ENCODE measurements around the gene SCN9A.
A peak's percentile ranks its signal among the peaks of the same experiment; 100 is the strongest.
"Not testable (repeated sequence)": the region's sequence is repeated elsewhere in the genome, so short reads cannot be mapped to it uniquely, and the experiment has no call there.

SCN9A gene

DNA sequence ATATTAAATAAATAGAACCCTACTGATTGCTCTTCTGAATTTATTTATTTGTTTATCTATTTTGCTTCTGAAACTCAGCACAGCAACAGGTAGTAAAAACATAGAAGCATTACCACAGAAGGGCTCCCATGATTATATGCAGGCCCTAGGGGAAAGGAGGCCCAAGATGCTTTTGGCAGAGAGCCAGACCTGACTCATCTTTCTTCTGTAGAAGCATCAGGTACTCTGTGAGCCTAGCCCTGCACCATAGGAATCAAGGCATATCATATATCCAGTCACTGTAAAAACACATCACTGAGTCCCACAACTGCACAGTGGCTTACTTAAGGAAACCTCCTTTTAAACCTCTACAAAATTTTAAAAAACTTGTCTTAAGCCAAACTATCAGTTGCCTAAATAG lies 1.8 kb downstream of the SCN9A start:
- DNase-seq, result peak; percentile 72

DNA sequence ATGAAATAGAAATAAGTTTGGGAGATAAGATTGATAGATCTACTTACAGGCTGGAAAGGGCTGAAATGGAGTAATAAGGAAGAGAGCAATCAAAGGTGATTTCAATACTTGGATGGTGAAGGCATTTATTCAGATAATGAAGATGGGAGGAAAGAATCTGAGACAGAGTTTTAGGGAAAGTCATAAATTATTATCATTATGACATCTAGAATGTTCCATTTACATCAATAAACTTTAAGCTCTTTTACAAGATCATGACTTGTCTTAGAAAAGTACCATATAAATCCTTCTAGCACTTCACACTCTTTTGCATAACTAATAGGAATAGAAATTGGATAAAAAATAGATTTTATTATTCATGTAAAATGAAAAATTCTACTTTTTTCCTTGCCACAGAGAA lies 2.2 kb downstream of the SCN9A start:
- DNase-seq, result no peak

DNA sequence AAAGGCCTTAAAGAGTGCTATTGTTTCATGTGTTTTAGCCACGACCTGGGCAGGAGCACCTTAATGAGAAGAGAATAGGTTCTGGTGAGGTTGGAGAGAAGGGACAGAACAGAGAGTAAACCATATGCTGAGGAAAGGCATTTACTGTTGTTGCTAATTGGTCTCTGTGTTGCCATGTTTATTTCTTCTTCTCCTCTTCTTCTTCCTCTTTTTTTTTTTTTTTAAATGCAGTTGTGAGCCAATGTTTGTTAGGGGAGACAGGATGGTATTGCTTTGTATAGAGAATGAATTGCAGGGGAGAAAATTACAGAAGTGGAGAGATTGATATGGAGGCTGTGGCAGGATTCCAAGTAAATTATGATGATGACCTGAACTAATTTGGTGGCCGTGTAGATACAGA lies 2.6 kb downstream of the SCN9A start:
- DNase-seq, result no peak

DNA sequence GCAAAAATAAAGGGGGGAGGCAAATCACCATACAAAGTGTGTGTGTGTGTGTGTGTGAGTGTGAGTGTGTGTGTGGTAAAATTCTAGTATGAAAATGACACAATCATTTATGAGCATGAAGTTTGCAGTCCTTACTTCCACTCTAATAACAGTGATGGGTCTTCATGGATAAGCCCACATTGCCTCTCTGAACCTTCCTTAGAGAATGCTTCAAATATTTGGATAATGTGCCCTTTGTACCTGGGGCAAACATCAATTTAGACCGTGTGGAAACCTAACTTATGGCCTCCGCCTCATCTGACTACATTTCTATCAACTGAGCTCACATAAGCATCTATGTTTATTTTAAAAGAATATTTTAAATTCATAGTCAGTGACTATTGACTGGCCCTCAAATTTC lies 3.7 kb downstream of the SCN9A start:
- peak; percentile 27 for DNase-seq

DNA sequence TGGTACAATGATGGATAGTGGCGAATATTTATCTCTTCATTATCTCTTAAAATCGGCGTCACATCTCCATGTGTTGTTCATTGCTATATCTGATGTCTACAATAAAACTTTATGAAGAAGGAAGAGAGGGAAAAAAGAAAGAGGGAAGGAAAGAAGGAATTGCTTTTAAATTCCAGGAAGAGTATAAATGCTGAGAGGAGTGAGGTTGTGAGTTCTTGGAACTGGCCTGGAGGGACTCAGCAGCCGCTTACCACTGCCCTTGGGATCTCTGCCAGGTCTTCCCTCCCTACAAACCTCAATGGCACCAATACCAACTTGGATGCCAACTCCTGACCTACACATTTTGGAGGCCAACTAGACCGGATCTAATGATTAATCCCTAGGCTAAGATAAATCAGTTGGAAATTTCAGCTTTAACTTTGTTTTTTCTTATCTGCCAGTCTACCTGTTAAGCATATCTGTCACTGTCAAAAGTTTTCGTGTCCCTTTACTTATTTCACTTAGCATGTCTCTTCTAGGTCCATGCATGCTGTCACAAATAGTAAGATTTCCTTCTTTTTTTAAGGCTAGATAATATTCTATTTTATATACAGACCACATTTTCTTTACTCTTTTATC lies 9.8 kb downstream of the SCN9A start:
- no peak for DNase-seq

DNA sequence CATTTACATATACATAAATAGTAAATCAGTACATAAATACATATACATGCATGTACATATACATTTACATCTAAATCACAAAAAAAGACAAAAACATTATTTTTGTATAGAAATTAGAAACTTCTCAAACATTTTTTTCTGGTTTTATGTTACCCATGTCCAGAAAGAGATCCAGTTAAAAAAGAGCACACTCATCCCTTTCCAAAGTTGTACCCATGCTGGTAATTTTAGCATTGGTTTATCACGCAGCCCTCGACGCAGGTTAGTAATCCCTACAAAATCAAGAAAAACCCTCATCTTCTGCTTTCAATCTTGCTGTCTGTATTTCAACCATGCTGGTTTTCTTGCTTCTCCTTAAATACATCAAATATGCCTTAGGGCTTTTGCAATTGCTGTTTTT lies 10.5 kb downstream of the SCN9A start:
- no peak for DNase-seq

DNA sequence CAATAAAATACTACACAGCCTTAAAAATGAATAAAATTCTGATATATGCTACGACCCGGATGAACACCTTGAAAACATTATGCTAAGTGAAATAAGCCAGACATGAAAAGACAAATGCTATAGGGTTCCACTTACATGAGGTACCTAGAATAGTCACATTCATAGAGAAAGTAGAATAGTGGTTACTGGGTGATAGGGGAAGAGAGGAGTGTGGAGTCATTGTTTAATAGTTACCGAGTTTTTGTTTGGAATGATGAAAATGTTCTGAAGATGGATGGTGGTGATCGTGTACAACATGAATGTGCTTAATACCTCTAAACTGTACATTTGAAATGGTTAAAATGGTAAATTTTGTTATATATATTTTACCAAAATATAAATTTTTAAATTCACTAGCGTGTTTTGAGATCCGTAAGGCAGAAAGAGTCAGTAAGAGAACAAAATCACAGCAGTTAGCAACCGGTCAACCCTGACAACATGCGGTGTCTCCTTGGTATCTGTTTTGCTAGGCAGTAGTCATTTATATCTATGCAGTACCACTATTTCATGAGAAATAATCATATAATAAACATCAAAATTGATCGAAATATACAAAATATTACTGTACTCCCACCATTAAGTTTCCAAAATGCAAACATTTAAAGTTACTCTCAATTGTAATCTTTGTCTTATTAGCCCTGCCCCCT lies 11.1 kb downstream of the SCN9A start:
- no peak for DNase-seq

DNA sequence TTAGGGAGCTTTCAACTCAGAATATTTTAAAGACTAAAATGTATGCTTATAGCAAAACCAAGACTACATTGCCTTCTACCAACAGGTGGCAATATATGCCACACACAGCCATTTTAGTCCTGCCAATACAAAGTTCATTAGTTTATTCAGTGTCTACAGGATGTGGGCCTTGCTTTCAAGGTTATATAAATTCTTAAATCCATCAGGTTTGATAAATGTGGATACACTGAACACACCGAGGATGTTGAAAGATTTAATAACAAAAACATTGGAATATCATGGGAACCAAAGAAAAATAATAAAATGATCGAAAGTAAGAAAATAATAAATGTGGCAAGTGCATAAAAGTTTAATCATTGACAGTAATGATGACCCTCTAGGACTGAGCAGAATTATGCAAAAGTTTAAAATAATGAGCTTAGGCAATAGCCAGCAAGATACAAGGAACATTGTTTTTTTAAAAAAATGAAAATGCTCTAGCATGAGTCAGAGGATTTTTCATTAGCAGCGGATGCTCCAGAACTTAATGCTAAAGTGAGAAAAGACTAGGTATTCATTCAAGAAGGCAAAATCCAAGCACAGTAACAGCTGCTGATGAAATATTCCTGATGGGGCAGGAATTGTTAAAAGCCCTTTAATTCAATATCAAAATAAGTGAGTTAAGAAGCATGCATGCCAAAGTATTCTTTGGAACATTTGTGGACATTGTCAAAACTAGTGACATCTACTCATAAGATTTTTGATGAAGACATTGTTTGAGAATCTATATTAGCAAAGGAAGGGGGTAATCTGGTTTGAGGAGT lies 14.2 kb downstream of the SCN9A start:
- peak; percentile 39 for DNase-seq

DNA sequence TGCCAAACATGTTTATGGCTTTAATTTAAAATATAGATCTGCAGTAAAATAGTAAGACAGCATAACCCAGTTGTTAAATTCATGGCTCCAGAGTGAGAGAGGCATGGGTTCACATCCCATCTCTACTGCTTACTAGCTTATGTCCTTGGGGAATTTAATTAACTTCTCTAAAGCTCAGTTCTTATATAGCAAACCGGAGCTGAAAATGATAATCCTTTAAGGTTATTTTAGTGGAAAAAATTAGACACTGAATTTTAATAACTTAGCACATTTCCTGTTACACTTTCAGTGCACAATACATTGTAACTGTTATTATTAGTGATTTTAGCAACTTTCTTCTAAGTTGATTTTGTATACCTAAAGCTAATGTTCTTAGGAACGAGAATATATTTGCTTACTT lies 14.8 kb downstream of the SCN9A start:
- DNase-seq, result no peak

DNA sequence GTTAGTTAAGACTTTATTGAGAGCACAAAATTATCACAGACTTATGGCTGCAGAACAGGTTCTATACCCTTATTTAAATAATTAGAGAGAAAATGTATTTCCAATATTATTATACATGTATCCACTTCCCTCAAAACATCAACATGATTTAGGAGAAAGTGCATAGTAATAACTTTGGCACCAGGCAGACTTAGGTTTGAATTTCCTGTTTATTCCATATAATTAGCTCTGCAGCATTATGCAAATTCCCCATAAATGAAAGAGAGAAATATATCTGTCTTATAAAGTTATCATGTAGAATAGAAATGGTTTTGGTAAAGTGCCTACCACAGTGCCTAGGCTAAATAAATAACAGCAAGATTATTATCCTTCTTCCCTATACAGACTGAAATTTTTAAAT lies 15.3 kb downstream of the SCN9A start:
- DNase-seq, result no peak

DNA sequence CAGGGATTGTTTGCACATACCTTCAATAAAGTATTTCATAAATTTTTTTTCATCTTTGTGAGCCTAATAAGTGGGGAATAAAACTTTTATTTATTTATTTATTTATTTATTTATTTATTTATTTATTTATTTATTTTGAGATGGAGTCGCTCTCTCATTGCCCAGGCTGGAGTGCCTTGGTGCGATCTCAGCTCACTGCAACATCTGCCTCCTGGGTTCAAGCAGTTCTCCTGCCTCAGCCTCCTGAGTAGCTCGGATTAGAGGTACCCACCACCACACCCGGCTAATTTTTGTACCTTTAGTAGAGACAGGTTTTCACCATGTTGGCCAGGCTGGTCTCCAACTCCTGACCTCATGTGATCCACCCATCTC lies 17.8 kb downstream of the SCN9A start:
- not testable (repeated sequence) for DNase-seq

DNA sequence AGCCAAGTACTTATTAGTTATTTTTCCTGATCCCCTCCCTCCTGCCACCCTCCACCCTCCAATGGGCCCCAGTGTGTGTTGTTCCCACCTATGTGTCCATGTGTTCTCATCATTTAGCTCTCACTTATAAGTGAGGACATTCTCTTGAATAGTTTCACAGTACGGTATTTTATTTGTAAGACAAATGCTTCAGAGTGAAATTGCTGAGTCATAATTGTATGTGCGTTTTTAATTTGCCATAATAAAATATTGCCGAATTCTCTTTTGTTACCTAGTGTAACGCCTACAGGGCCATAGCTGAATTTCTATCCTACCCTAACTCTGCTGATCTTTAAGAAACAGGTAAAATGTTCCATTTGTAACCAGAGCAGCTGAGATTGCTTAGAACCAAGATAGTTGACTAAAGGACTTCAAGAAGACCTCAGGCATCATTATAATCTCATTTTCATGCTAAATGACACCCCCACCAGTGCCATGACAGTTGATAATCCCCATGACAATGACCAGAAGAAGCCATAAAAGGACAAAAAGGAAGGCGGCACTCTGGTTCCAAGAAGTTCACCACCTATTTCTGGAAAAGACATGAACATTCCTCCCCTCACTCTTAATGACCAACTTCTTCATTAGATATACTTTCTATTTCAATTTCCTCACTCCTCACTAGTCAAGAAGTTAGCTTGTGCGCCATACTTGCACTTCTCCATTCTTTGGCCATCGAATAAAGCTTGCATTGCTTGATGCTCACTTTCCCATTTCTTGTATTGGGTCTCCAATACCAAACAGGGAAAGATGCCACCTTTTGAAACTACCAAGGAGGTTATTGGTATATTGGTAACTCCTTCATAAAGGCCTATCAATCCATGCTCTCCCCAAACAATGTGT lies 18.4 kb downstream of the SCN9A start:
- DNase-seq, result no peak

DNA sequence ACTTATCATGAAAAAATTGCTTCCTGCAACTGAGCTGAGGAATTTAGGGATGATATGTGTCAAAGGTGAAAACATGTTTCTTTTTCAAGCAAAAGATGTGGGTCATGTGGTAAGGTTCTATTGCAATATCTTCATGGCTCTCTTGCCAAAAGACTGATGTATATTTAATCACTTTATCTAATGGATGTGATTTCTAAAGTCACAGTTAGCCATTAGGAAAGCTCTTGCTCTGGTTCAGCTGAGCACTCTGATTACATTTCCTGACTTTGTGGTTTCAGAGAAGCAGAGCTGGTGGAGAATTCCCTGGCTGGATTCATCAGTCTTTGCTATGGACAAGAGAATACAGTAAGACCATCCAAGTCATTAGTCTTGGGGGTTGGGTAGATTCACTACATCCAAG lies 24.4 kb downstream of the SCN9A start:
- peak; percentile 41 for DNase-seq

DNA sequence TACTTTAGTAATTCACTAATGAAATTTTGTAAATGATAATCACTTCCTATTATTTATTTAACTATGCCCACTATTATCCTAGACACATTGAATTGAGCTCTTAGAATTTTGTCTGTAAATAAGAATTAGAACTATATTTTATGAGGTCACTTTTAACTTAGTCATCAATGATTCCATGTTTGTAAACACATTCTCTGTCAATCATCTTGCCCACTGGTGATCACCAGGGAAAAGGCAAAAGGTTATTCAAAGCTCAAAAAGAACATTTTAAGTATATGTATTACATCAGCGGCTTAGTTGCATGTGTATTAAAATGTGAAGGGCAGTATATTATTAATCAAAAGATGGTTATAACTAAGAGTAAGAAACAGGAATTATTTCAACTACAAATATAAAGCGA lies 25.2 kb downstream of the SCN9A start:
- DNase-seq, result no peak

DNA sequence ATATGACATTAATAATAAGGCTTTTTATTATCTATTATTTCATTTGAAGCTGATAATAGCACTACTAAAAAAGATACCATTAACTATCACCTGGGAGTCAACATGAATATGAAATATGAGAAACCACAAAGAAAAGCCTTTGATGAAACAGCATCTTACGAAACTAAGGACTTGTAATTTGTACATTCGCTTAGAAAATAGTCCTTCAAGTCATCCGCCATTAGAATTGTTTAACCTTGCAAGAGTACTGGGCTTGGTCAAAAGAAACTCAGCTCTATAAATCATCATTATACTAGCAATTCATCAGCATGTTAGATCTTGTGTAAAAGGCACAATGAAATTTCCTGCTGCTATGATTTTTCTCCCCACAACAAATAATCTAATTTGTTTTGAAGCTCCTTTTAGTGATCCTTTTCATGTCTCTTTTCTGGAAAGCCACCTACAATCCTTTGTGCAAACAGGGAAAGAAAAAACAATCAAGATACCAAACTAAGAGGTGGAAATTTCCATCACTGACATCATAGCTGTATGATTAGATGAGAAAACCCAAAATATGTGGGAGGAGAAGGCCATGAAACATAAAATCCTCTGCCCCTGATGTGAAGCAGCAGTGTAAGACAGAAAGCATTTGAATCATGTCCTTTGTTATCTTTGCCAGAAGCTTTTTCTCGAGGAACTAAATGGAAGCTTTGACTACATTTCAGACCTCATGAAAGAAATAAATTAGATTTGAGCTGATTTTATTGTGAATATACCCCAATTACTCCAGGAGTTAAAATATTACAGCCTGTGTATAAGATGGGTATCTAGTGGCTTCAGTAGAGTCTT lies 31.2 kb downstream of the SCN9A start:
- peak; percentile 55 for DNase-seq

DNA sequence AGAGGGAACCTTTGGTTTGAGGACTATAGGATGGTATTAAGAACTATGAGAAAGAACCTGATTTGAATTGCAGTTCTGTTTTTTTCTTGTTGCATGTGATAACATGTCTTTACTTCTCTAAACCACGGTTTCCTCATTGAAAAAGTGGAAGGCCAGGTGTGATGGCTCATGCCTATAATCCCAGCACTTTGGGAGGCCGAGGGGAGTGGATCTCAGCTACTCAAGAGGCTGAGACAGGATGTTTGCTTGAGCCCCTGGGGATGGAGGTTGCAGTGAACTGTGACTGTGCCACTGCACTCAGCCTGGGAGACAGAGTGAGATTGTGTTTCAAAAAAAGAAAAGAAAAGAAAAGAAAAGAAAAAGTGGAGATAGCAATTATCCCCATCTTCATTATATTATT lies 32.3 kb downstream of the SCN9A start:
- no peak for DNase-seq

DNA sequence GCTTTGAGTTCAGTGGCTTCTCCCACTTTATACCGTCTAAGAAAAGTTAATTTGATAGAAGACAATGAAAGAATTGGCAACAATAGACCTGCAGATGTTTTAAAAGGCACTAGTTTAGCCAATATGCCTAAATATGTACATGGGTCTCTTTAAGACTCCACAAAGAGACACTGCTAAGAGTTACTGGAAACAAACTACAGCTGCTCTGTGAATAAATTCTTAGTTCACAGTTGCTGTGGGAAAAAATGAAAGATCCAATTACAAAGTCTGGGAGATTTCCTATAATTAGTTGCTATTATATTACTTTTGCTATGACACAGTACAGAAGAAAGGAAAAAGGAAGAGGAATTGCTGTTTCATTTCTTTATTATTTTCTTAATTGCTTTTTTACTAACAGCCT lies 34.3 kb downstream of the SCN9A start:
- no peak for DNase-seq

DNA sequence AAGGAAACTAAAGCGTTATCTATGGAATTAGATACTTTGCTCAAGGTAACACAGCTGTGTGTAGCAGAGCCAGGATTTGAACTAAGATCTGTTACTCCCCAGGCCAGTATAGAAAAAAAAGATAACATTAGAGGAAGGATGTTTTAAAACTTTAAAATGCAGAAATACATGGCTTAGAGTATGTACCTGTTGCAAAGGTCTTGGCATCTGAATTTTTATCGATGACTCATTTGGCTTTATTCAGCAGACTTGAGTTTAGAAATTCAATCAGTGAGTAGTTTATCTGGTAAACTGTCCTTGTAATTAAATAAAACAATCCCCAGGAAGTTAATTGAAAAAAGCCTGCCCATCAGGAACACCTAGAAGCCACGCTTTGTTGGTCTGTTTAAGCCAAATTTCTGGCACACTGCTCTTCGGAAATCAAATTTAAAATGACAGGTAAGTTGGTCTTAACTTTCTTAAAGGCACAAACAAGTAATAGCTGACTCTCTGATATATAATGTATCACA lies 36.9 kb downstream of the SCN9A start:
- no peak for DNase-seq

DNA sequence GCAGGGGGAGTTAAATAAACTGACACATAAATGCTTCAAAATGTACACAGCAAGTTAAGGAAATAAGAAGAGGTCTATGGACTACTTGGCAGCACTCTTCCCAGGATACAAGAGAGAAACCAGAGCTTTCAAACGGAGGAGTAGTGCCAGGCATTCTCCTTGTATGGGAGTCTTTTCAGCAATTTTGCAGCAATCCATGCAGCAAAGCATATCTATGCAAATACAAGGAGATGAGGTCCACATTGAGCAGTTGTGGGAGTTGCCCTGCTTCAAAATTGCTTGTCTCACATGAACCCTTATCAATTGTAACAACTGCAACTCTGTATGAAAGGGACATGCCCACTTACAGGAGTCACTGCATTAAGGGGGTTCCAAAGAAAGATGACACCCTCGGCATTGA lies 37.8 kb downstream of the SCN9A start:
- DNase-seq, result no peak

DNA sequence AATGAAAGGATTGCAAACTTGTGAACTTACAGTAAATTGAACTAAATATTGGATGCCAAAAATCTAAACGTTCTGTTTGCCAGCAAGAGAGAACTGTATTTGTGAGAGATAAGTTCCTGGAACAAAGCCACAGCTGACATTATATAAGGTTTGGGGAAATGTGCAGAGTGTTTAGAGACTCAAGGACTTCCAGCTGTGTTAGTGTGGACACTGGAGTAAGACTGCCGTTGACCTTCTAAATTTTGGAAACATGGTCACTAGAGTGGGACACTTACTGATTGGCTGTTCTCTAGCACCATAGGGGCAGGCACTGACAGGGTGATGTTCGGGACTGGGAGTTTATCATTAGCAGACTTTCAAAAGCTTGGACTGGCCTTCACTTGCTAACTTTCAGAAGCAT lies 40.5 kb downstream of the SCN9A start:
- DNase-seq, result no peak

DNA sequence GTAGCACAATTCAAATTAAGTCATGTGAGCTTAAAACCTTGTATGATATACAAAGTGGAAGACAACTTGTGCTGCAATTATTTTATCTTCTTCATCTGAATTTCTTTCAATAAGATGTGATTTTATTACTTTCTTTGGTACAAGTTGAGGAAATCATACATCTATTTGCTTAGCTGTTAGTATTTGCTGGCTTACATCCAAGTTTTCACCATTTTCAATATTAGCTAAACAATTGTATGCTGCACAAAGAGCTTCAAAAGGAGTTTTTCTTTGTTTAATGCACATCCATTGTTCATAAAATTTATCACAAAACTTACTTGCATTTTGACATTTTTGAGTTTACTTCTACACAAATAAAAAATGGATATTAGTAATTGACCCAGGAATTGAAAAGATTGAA lies 40.9 kb downstream of the SCN9A start:
- DNase-seq, result no peak

DNA sequence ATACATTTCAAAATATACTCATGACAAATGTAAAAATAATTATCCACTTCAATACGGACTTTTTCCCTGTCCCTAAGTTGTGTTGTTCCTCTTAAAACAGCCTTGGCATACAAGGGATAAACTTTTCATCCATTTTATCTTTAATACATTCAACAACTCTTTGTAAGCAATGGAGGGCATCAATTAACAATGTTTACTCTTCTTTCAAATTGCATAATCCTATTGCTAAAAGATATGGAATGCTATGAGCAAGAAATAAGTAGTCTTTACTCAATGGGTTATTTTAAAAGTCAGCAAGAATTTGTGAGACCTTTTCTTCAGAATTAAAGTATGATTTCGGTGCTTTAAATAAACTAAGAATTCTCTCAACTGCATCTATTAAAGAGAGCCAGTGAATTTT lies 41.9 kb downstream of the SCN9A start:
- peak; percentile 5 for DNase-seq

Measured in fibroblast of skin of right quadriceps (primary cell).